Measurements from ENCODE around the gene AURKAIP1. TPM values are rescaled to one million over a fixed set of nuclear protein-coding genes. Genes with fewer than 3 reads are reported as not detected.

Gene AURKAIP1
- total and polyA plus RNA-seq, 9 of the 15 experiments (the other 6 are each of a cell fraction or from before 2014, with no cell fraction given), result 7.8 to 478 (median 92.0) TPM

DNA sequence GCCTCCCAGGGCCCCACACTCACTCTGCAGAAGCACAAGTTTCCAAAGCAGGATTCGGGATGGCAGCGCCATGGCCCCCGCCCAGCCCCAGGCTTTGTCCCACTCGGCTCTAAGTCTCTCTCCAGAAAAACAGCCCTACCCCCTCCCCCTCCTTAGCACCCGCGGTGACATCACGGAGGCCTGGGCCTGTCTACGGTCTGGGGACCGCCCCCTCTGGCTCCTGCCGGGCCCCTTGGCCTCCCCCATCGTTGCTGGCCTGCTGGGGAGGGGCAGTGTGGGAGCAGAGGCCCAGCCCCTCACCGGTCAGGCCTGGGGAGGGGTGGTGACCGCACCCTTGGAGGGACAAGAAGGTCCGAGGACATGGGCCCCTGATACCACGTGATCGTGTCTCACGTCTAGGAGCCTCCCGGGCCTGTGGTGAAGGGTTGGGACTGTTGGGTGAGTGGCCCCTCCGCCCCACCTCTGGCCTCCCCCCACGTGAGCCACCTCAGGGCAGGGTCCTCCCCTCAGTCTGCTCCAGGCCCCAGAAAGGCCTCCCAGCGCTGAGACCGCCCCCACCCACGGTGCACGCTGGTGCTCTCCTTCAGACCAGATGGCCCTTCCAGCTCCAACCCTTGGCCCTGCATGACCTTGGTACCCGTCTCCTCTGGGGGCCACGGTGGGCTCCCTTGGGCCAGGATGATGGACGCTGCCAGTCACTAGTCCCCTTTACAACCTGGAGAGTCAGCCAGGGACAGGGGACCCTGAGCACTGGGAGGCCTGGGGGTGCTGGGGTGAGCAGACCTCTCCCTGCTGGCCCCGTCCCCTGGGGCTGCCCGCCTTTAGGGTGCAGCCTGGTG lies 16.4 kb downstream of the AURKAIP1 start, which contains the start of gene MXRA8 (continued):
- TF ChIP-seq, protein P1, sequence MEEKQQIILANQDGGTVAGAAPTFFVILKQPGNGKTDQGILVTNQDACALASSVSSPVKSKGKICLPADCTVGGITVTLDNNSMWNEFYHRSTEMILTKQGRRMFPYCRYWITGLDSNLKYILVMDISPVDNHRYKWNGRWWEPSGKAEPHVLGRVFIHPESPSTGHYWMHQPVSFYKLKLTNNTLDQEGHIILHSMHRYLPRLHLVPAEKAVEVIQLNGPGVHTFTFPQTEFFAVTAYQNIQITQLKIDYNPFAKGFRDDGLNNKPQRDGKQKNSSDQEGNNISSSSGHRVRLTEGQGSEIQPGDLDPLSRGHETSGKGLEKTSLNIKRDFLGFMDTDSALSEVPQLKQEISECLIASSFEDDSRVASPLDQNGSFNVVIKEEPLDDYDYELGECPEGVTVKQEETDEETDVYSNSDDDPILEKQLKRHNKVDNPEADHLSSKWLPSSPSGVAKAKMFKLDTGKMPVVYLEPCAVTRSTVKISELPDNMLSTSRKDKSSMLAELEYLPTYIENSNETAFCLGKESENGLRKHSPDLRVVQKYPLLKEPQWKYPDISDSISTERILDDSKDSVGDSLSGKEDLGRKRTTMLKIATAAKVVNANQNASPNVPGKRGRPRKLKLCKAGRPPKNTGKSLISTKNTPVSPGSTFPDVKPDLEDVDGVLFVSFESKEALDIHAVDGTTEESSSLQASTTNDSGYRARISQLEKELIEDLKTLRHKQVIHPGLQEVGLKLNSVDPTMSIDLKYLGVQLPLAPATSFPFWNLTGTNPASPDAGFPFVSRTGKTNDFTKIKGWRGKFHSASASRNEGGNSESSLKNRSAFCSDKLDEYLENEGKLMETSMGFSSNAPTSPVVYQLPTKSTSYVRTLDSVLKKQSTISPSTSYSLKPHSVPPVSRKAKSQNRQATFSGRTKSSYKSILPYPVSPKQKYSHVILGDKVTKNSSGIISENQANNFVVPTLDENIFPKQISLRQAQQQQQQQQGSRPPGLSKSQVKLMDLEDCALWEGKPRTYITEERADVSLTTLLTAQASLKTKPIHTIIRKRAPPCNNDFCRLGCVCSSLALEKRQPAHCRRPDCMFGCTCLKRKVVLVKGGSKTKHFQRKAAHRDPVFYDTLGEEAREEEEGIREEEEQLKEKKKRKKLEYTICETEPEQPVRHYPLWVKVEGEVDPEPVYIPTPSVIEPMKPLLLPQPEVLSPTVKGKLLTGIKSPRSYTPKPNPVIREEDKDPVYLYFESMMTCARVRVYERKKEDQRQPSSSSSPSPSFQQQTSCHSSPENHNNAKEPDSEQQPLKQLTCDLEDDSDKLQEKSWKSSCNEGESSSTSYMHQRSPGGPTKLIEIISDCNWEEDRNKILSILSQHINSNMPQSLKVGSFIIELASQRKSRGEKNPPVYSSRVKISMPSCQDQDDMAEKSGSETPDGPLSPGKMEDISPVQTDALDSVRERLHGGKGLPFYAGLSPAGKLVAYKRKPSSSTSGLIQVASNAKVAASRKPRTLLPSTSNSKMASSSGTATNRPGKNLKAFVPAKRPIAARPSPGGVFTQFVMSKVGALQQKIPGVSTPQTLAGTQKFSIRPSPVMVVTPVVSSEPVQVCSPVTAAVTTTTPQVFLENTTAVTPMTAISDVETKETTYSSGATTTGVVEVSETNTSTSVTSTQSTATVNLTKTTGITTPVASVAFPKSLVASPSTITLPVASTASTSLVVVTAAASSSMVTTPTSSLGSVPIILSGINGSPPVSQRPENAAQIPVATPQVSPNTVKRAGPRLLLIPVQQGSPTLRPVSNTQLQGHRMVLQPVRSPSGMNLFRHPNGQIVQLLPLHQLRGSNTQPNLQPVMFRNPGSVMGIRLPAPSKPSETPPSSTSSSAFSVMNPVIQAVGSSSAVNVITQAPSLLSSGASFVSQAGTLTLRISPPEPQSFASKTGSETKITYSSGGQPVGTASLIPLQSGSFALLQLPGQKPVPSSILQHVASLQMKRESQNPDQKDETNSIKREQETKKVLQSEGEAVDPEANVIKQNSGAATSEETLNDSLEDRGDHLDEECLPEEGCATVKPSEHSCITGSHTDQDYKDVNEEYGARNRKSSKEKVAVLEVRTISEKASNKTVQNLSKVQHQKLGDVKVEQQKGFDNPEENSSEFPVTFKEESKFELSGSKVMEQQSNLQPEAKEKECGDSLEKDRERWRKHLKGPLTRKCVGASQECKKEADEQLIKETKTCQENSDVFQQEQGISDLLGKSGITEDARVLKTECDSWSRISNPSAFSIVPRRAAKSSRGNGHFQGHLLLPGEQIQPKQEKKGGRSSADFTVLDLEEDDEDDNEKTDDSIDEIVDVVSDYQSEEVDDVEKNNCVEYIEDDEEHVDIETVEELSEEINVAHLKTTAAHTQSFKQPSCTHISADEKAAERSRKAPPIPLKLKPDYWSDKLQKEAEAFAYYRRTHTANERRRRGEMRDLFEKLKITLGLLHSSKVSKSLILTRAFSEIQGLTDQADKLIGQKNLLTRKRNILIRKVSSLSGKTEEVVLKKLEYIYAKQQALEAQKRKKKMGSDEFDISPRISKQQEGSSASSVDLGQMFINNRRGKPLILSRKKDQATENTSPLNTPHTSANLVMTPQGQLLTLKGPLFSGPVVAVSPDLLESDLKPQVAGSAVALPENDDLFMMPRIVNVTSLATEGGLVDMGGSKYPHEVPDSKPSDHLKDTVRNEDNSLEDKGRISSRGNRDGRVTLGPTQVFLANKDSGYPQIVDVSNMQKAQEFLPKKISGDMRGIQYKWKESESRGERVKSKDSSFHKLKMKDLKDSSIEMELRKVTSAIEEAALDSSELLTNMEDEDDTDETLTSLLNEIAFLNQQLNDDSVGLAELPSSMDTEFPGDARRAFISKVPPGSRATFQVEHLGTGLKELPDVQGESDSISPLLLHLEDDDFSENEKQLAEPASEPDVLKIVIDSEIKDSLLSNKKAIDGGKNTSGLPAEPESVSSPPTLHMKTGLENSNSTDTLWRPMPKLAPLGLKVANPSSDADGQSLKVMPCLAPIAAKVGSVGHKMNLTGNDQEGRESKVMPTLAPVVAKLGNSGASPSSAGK (IDR thresholded peaks at IDR 0.05), result peak; percentile 78
- TF ChIP-seq, protein P2, sequence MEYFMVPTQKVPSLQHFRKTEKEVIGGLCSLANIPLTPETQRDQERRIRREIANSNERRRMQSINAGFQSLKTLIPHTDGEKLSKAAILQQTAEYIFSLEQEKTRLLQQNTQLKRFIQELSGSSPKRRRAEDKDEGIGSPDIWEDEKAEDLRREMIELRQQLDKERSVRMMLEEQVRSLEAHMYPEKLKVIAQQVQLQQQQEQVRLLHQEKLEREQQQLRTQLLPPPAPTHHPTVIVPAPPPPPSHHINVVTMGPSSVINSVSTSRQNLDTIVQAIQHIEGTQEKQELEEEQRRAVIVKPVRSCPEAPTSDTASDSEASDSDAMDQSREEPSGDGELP (CRISPR knock-in tag; IDR thresholded peaks at IDR 0.05; ENCODE audit: borderline replicate concordance), result peak; percentile 42; the same call in 1 of the 2 replicates
- TF ChIP-seq, protein P3, sequence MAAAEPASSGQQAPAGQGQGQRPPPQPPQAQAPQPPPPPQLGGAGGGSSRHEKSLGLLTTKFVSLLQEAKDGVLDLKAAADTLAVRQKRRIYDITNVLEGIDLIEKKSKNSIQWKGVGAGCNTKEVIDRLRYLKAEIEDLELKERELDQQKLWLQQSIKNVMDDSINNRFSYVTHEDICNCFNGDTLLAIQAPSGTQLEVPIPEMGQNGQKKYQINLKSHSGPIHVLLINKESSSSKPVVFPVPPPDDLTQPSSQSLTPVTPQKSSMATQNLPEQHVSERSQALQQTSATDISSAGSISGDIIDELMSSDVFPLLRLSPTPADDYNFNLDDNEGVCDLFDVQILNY (CRISPR knock-in tag; IDR thresholded peaks at IDR 0.05), result no peak
- TF ChIP-seq, protein P4, sequence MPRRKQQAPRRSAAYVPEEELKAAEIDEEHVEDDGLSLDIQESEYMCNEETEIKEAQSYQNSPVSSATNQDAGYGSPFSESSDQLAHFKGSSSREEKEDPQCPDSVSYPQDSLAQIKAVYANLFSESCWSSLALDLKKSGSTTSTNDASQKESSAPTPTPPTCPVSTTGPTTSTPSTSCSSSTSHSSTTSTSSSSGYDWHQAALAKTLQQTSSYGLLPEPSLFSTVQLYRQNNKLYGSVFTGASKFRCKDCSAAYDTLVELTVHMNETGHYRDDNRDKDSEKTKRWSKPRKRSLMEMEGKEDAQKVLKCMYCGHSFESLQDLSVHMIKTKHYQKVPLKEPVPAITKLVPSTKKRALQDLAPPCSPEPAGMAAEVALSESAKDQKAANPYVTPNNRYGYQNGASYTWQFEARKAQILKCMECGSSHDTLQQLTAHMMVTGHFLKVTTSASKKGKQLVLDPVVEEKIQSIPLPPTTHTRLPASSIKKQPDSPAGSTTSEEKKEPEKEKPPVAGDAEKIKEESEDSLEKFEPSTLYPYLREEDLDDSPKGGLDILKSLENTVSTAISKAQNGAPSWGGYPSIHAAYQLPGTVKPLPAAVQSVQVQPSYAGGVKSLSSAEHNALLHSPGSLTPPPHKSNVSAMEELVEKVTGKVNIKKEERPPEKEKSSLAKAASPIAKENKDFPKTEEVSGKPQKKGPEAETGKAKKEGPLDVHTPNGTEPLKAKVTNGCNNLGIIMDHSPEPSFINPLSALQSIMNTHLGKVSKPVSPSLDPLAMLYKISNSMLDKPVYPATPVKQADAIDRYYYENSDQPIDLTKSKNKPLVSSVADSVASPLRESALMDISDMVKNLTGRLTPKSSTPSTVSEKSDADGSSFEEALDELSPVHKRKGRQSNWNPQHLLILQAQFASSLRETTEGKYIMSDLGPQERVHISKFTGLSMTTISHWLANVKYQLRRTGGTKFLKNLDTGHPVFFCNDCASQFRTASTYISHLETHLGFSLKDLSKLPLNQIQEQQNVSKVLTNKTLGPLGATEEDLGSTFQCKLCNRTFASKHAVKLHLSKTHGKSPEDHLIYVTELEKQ (CRISPR knock-in tag; IDR thresholded peaks at IDR 0.05), result no peak
- TF ChIP-seq, protein P5, sequence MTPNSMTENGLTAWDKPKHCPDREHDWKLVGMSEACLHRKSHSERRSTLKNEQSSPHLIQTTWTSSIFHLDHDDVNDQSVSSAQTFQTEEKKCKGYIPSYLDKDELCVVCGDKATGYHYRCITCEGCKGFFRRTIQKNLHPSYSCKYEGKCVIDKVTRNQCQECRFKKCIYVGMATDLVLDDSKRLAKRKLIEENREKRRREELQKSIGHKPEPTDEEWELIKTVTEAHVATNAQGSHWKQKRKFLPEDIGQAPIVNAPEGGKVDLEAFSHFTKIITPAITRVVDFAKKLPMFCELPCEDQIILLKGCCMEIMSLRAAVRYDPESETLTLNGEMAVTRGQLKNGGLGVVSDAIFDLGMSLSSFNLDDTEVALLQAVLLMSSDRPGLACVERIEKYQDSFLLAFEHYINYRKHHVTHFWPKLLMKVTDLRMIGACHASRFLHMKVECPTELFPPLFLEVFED (CRISPR knock-in tag; conservative IDR thresholded peaks at IDR 0.05), result no peak

Measured in K562 (cell line).